Gastrocnemius medialis (tissue), 4 donors: ENCODE results near the gene UBE2D3. TPM values are rescaled to one million over a fixed set of nuclear protein-coding genes. Genes with fewer than 3 reads are reported as not detected.
A peak's percentile ranks its signal among the peaks of the same experiment; 100 is the strongest.
"Not testable (repeated sequence)": the region's sequence is repeated elsewhere in the genome, so short reads cannot be mapped to it uniquely, and the experiment has no call there.

Source experiments
- ATAC-seq, 2 donors: fragments of 150-250 bp; one replicate each; pipeline ENCODE4 v1.9.1; 2016
- DNase-seq, 2 donors: peaks; one replicate each; pipeline ENCODE4 v3.0.0-alpha.2; 2019
- H3K27ac ChIP-seq, 4 donors: fragments of 200-600 bp; sonication (generic); 1 replicate in 1 of 4; 2 replicates in 3 of 4; pipeline ENCODE4 v1.5.1; 2016 to 2018; ENCODE audit warnings: mild to moderate bottlenecking in 2 of 4, moderate library complexity in 1 of 4
- H3K27me3 ChIP-seq, 3 donors: fragments of 200-600 bp; sonication (generic) in 2 of 3; 1 replicate in 1 of 3; 2 replicates in 2 of 3; pipeline versions ENCODE4 v1.5.1 to v1.6.0; 2016 to 2019; ENCODE audit warnings: mild to moderate bottlenecking in 1 of 3, moderate library complexity in 1 of 3
- H3K36me3 ChIP-seq, 2 donors: fragments of 200-600 bp; sonication (generic) in 1 of 2; one replicate each; pipeline ENCODE4 v1.5.1; 2017 to 2018
- H3K4me1 ChIP-seq, 2 donors: fragments of 200-600 bp; sonication (generic) in 1 of 2; one replicate each; pipeline ENCODE4 v1.5.1; 2016 to 2017; ENCODE audit warnings: mild to moderate bottlenecking in 2 of 2
- H3K4me3 ChIP-seq, 4 donors: fragments of 200-600 bp; sonication (generic) in 3 of 4; 1 replicate in 1 of 4; 2 replicates in 3 of 4; pipeline ENCODE4 v1.5.1; 2016 to 2019; ENCODE audit warnings: mild to moderate bottlenecking in 2 of 4
- H3K9me3 ChIP-seq, 3 donors: fragments of 200-600 bp; sonication (generic) in 2 of 3; 1 replicate in 1 of 3; 2 replicates in 2 of 3; pipeline ENCODE4 v1.5.1; 2016 to 2019
- CTCF ChIP-seq, 5 experiments: fragments of 450-650 bp in 3 of 5; fragments of 200-600 bp in 2 of 5; sonication (generic) in 2 of 5; IDR thresholded peaks in 4 of 5; conservative IDR thresholded peaks in 1 of 5; 1 replicate in 4 of 5; 2 replicates in 1 of 5; pipeline ENCODE4 v1.5.1; 2016 to 2019; ENCODE audit warnings: antibody characterized with exemption in 5 of 5, mild to moderate bottlenecking in 3 of 5, moderate library complexity in 3 of 5
- POLR2A ChIP-seq, 2 donors: fragments of 450-650 bp; IDR thresholded peaks; one replicate each; pipeline ENCODE4 v1.6.1; 2017; ENCODE audit warnings: antibody characterized with exemption in 2 of 2, mild to moderate bottlenecking in 2 of 2, moderate library complexity in 2 of 2
- in situ Hi-C, 4 donors: fragments of 200-750 bp; cut with MboI; loops; one replicate each; pipeline versions ENCODE4 v1.15.0 to v1.8.0; 2017; ENCODE audit warnings: low sequenced_read_pairs in 4 of 4
- intact Hi-C: fragments of 100-400 bp; cut with DNase I; formaldehyde crosslinking; loops from one replicate; pipeline ENCODE4 v1.15.1; 2023; ENCODE audit warnings: low total_unique reads
- total RNA-seq, 4 donors: library from RNA; depleted of rRNA; stranded (reverse); fragments of >200 nt; gene quantifications; one replicate each; pipeline versions ENCODE4 v1.1.0 to v1.2.3, GENCODE V29; 2016

Gene UBE2D3
- total RNA-seq, 4 donors from 2014 or later = 350 to 562 (median 392) TPM

DNA sequence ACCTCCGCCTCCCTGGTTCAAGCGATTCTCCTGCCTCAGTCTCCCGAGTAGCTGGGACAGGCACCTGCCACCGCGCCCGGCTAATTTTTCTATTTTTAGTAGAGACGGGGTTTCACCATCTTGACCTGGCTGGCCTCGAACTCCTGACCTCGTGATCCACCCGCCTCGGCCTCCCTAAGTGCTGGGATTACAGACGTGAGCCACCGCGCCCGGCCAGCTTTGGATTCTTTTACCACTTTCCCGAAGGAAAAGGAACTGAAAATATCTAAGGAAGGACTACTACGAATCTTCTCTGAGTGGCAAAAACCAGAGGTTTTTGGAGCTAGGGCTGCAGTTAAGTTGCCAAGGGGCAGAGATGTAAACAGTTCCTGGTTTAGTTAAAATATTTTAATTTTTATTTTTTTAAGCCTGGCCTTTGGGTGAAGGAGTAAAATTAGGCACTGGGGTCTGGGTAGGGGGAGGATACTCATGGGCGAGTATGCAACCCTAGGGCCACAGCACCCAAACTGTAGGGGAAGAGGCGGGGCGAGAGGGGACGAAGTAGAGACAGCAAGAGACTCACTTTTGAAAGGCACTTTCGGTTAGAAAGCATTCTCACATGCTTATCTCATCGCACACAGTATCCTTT, 40.9 kb upstream of the UBE2D3 start:
- peak overlapping the region; percentile 75 to 86 (median 76) for H3K4me3 ChIP-seq
- intact Hi-C loops = loop anchor here (2.0 to 10.0 kb wide), 6 partner anchors 107 to 433 kb away; partner anchors contain the start of genes BDH2, MANBA, NFKB1 and SLC9B1
- H3K36me3 ChIP-seq = no peaks in the 10 kb centered on the region
- no peaks in the 10 kb centered on the region for H3K9me3 ChIP-seq
- in situ Hi-C loops = loop anchor here in 1 of 4 donors (25.0 kb wide), 1 partner anchor 106 kb away; the partner anchor contains the start of gene MANBA
- no peaks in the 10 kb centered on the region for H3K27me3 ChIP-seq
- H3K27ac ChIP-seq = peak overlapping the region; percentile 90 to 98 (median 92)
- peak; percentile 70 to 71 for ATAC-seq
- TF ChIP-seq POLR2A (IDR thresholded peaks at IDR 0.05) = no peak
- TF ChIP-seq CTCF (IDR thresholded peaks at IDR 0.05 in 4 of 5, conservative IDR thresholded peaks at IDR 0.05 in 1 of 5) = no peak
- no peak for DNase-seq
- H3K4me1 ChIP-seq = peaks cover 10 to 15% of the 10 kb centered on the region in 2 donors

- H3K36me3 ChIP-seq = no peaks in the 10 kb centered on the region
- in situ Hi-C loops = loop anchor here in 1 of 4 donors (25.0 kb wide), 1 partner anchor 105 kb away; the partner anchor contains the start of gene MANBA
- intact Hi-C loops = loop anchor here (2.0 to 10.0 kb wide), 6 partner anchors 107 to 433 kb away; partner anchors contain the start of genes BDH2, MANBA, NFKB1 and SLC9B1
- H3K27ac ChIP-seq = peak overlapping the region; percentile 90 to 98 (median 92)
- H3K4me3 ChIP-seq = peak overlapping the region; percentile 75 to 86 (median 76)
- TF ChIP-seq CTCF (IDR thresholded peaks at IDR 0.05 in 4 of 5, conservative IDR thresholded peaks at IDR 0.05 in 1 of 5) (no peak), POLR2A (IDR thresholded peaks at IDR 0.05) (no peak)
- H3K4me1 ChIP-seq = peaks cover 10 to 15% of the 10 kb centered on the region in 2 donors
- H3K27me3 ChIP-seq = no peaks in the 10 kb centered on the region
- no peak for ATAC-seq
- DNase-seq = no peak
- H3K9me3 ChIP-seq = no peaks in the 10 kb centered on the region
These were observed 40.2 kb upstream of the UBE2D3 start for GRCh38 chr4:102867278-102868152.

DNA sequence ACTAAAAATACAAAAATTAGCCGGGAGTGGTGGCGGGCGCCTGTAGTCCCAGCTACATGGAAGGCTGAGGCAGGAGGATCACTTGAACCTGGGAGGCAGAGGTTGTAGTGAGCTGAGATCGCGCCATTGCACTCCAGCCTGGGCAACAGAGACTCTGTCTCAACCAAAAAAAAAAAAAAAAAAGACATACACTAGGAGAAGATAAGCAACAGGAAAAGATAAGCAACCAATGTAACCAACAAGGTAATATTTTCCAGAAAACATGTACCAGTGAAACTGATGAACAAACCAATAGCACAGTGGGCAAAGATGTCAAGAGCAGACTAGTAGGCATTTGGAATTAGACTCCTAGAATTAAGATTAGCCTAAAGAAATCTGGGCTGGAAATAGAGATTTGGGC, 38.0 kb upstream of the UBE2D3 start:
- H3K36me3 ChIP-seq, ATAC-seq, DNase-seq, H3K27ac ChIP-seq, H3K27me3 ChIP-seq, H3K9me3 ChIP-seq, H3K4me3 ChIP-seq: not testable (repeated sequence)
- intact Hi-C loops (loop anchor here (5.0 to 10.0 kb wide), 3 partner anchors 232 to 431 kb away; partner anchors contain the start of gene BDH2), in situ Hi-C loops (loop anchor here in 1 of 4 donors (25.0 kb wide), 1 partner anchor 103 kb away; the partner anchor contains the start of gene MANBA)
- peaks cover 10 to 15% of the 10 kb centered on the region in 2 donors for H3K4me1 ChIP-seq

GRCh38 chr4:102862747-102863146, 35.4 kb upstream of the UBE2D3 start:
- intact Hi-C loops = loop anchor here (10.0 kb wide), 2 partner anchors 238 to 428 kb away; no protein-coding TSS in a partner anchor
- no peak for ATAC-seq
- H3K27ac ChIP-seq = no peak overlapping the region

More at GRCh38 chr4:102862747-102863146, 35.4 kb upstream of the UBE2D3 start:
- DNase-seq = no peak
- TF ChIP-seq POLR2A (IDR thresholded peaks at IDR 0.05) (no peak), CTCF (IDR thresholded peaks at IDR 0.05 in 4 of 5, conservative IDR thresholded peaks at IDR 0.05 in 1 of 5) (no peak)
- Histone ChIP-seq H3K9me3 (no peaks in the 10 kb centered on the region), H3K4me1 (peaks cover 1 to 4% of the 10 kb centered on the region in 2 donors), H3K36me3 (no peaks in the 10 kb centered on the region), H3K4me3 (no peak overlapping the region), H3K27me3 (no peaks in the 10 kb centered on the region)
- in situ Hi-C loops = loop anchor here in 1 of 4 donors (25.0 kb wide), 1 partner anchor 100 kb away; the partner anchor contains the start of gene MANBA
